ENCODE measurements around the gene AFAP1.

The AFAP1 gene

DNA sequence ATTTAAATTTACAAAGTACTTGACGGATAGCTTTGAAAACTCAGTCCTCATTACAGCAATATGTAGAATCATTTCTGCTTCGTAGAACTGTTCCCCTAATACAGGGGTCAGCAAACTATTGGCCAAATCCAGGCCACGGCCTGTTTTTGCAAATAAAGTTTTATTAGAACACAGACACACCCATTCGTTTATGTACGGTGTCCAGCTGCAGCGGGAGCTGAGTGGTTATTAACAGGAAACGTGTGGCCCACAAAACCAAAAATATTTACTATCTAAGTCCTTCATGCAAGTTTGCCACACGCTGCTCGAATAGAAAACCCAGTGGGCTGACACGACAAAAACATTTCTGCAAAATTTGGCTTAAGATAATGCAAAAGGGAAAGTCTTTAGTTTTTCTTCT lies 146.5 kb downstream of the AFAP1 start:
- no peak for DNase-seq (ENCODE audit: low spot score)
- ChIA-PET POLR2A (ENCODE audit: low non-redundant PET) (no interaction called here), CTCF (interaction anchor here (0.6 kb wide), 1 partner anchor 48 kb away, joined by 4 read pairs; no protein-coding TSS in a partner anchor)
- no peak overlapping the region for H3K27ac ChIP-seq
- TF ChIP-seq, protein P1, sequence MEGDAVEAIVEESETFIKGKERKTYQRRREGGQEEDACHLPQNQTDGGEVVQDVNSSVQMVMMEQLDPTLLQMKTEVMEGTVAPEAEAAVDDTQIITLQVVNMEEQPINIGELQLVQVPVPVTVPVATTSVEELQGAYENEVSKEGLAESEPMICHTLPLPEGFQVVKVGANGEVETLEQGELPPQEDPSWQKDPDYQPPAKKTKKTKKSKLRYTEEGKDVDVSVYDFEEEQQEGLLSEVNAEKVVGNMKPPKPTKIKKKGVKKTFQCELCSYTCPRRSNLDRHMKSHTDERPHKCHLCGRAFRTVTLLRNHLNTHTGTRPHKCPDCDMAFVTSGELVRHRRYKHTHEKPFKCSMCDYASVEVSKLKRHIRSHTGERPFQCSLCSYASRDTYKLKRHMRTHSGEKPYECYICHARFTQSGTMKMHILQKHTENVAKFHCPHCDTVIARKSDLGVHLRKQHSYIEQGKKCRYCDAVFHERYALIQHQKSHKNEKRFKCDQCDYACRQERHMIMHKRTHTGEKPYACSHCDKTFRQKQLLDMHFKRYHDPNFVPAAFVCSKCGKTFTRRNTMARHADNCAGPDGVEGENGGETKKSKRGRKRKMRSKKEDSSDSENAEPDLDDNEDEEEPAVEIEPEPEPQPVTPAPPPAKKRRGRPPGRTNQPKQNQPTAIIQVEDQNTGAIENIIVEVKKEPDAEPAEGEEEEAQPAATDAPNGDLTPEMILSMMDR (conservative IDR thresholded peaks at IDR 0.05; ENCODE audit: low read depth) = no peak

DNA sequence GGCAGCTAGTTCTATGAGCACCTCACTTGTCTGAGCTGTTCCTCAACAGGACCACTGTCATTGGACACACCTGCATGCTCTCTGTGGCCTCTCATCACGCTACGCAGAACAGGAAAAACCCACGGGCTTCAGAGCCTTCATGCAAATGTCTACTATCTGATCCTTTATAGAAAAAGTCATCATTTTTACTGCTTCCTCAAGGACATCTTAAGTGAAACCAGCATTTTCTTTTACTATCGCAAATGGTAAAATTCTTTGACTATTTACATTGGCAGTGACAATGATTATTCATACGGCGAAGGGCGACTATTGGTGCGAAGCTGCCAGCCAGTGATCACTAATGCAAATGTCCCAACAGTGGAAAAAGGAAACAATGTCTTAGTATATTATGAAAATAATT lies 147.0 kb downstream of the AFAP1 start:
- TF ChIP-seq, protein P1 (conservative IDR thresholded peaks at IDR 0.05; ENCODE audit: low read depth) = no peak
- no peak overlapping the region for H3K27ac ChIP-seq
- ChIA-PET CTCF (no interaction called here), POLR2A (ENCODE audit: low non-redundant PET) (no interaction called here)
- no peak for DNase-seq (ENCODE audit: low spot score)

DNA sequence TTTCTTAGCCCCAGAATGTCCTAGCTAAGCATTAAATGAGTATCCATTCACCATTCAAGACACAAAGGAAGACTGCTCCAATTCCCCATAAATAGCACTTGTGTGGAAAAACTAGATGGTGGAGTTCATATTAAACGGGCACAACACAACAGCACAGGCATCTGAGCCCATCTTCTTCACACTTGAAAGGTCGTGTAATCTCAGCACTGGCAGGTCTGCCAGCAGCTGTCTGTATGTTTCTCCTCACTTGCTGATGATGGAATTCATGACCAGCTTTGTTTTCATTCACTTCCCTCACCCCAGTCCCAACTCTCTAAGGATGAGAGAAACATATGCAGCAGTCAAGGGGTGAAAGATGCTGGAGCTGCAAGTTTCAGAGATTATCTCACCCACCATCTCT lies 148.7 kb downstream of the AFAP1 start:
- CTCF ChIA-PET = no interaction called here

DNA sequence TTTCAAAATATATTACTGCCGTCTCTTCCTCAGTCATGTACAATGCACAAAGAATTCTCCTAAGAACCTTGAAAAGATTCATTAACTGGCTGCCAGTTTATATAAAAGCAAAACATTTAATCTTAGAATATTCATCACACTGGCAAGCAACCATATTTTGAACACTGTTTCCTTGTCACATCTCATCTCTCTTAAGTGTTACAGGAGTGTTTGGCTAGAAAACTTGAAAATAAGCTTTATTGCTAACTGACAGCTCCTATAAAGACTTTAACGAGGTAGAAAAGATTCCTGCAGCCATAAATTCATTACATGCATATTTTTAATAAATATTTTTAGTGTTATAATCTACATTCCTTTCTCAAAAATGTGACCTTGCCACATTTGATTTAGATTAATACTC lies 149.6 kb downstream of the AFAP1 start:
- DNase-seq (ENCODE audit: low spot score) = no peak
- H3K27ac ChIP-seq = no peak overlapping the region
- TF ChIP-seq, protein P1 (conservative IDR thresholded peaks at IDR 0.05; ENCODE audit: low read depth) = no peak
- ChIA-PET POLR2A (ENCODE audit: low non-redundant PET) (no interaction called here), CTCF (no interaction called here)

More for the DNA sequence above, 148.7 kb downstream of the AFAP1 start:
- H3K27ac ChIP-seq = no peak overlapping the region
- DNase-seq (ENCODE audit: low spot score) = no peak
- TF ChIP-seq, protein P1 (conservative IDR thresholded peaks at IDR 0.05; ENCODE audit: low read depth) = no peak
- POLR2A ChIA-PET (ENCODE audit: low non-redundant PET) = no interaction called here

DNA sequence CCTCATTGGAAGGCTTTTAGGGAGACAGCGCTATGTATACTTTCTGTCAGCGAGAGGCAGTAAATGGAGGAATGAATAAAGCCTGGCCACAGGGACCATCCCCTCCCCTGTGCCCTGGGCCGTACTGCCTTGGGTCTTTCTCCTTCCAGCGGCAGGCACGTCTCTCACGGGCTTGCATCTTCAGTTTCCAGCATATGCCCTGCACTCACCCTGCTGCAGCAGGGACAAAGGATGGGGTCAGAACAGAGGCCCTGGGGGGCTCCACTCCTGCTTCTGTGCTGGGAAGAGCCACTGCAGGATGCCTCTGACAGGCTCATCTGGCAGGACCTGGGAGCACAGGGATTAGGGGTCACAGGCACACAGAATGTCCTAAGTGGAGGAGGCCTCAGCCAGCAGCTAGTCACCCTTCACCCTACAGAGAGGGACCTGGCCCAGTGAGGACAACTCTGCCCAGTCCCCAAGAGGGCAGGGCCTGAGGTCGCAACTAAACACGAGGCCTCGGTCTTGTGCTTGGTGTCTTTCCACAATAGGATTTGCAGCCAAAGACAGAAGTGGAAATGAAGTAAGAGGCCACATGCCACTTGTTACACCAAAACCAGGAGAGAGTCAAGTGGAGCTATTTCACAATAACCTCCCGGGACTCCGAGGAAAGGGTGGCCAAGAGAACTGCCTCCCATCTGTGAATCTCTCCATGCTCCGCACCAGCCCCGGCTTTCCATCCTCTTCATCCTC lies 150.8 kb downstream of the AFAP1 start:
- no peak for DNase-seq (ENCODE audit: low spot score)
- ChIA-PET POLR2A (ENCODE audit: low non-redundant PET) (no interaction called here), CTCF (no interaction called here)
- H3K27ac ChIP-seq = no peak overlapping the region
- TF ChIP-seq, protein P1 (conservative IDR thresholded peaks at IDR 0.05; ENCODE audit: low read depth) = no peak

DNA sequence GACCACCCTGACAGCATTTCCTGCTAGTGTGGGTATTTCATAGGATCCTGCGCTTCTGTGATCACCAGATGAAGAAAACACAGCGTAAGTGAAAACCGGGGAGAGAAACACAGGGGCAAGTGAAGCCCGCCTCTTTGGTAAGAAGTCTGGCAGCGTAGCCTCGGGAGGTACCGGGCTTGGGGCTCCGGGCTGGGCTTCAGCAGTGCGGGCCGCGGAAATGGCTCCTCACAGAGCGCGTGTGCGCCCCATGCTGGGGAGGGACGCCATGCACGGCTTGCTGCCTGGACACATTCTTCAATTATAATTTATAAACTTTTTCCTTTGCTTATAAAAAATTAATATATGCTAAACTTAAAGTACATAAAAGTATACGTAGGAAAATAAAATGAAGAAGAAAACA lies 151.5 kb downstream of the AFAP1 start:
- DNase-seq (ENCODE audit: low spot score) = no peak
- ChIA-PET CTCF (no interaction called here), POLR2A (ENCODE audit: low non-redundant PET) (no interaction called here)
- H3K27ac ChIP-seq = no peak overlapping the region
- TF ChIP-seq, protein P1 (conservative IDR thresholded peaks at IDR 0.05; ENCODE audit: low read depth) = no peak

Measured in RWPE1 (cell line).